Left lung (tissue), 10 donors: Measurements from ENCODE around the gene ADAMTS8. TPM values are rescaled to one million over a fixed set of nuclear protein-coding genes. Genes with fewer than 3 reads are reported as not detected.
A peak's percentile ranks its signal among the peaks of the same experiment; 100 is the strongest.

Experiments used
- ATAC-seq: fragments of 200-7000 bp; cut with Tn5 transposase; one replicate; pipeline ENCODE4 v1.9.1; 2020; ENCODE audit warnings: moderate library complexity
- DNase-seq, 4 donors: peaks; one replicate each; pipeline ENCODE4 v3.0.0-alpha.2; 2013 to 2020
- H3K27ac ChIP-seq, 2 donors: fragments of 200-600 bp; sonication (generic) in 1 of 2; one replicate each; pipeline versions ENCODE4 v1.5.0 to v1.8.0; 2020 to 2021
- H3K27me3 ChIP-seq, 2 donors: fragments of 200-600 bp; sonication (generic) in 1 of 2; one replicate each; pipeline versions ENCODE4 v1.5.0 to v1.8.0; 2020 to 2021
- H3K36me3 ChIP-seq, 2 donors: fragments of 200-600 bp; sonication (generic) in 1 of 2; one replicate each; pipeline versions ENCODE4 v1.5.0 to v1.8.0; 2020 to 2021
- H3K4me1 ChIP-seq, 2 donors: fragments of 200-600 bp; one replicate each; pipeline ENCODE4 v1.8.0; 2021
- H3K4me3 ChIP-seq, 2 donors: fragments of 200-600 bp; sonication (generic) in 1 of 2; one replicate each; pipeline versions ENCODE4 v1.5.0 to v1.8.0; 2020 to 2021; ENCODE audit warnings: mild to moderate bottlenecking in 1 of 2
- H3K9me3 ChIP-seq, 2 donors: fragments of 200-600 bp; sonication (generic) in 1 of 2; one replicate each; pipeline versions ENCODE4 v1.5.0 to v1.8.0; 2020 to 2021
- intact Hi-C, 2 donors: fragments of 100-400 bp; cut with DNase I; formaldehyde crosslinking; loops; one replicate each; pipeline versions ENCODE4 v1.11.2 to v1.14.2; 2022
- polyA plus RNA-seq, 6 donors: library from polyadenylated mRNA; unstranded; fragments of 120-200 nt; gene quantifications; one replicate each; pipeline ENCODE4 v1.2.1, GENCODE V29; 2013; ENCODE audit not compliant: insufficient read length in 6 of 6
- total RNA-seq, 2 donors: library from RNA; stranded (reverse); fragmentation: NEBNext Ultra II Directional; extraction: Animal tissue kit (Norgen Biotek cat#: 25700); gene quantifications; one replicate each; pipeline ENCODE4 v1.2.1, GENCODE V29; 2021
- TF ChIP-seq, protein P1 (sequence below), 2 donors: fragments of 200-600 bp; sonication (generic) in 1 of 2; IDR thresholded peaks; one replicate each; pipeline versions ENCODE4 v1.5.0 to v1.8.0; 2021; ENCODE audit warnings: antibody characterized with exemption in 2 of 2
- donor health status: DM: no; HTN: yes; CAD: no.
- donor health status: DM: no; HTN: no; CAD: no.

The ADAMTS8 gene
- total and polyA plus RNA-seq, 8 donors: 1.2 to 48.5 (median 5.3) TPM

GRCh38 chr11:130434521-130435223 is 6.3 kb upstream of the ADAMTS8 start:
- Histone ChIP-seq H3K36me3 (no peaks in the 10 kb centered on the region), H3K27me3 (peaks cover 7 to 29% of the 10 kb centered on the region in 2 donors), H3K9me3 (no peaks in the 10 kb centered on the region), H3K4me1 (no peaks in the 10 kb centered on the region), H3K4me3 (peak overlapping the region; percentile 35 to 44), H3K27ac (peak overlapping the region; percentile 31 to 40)
- TF ChIP-seq, protein P1, sequence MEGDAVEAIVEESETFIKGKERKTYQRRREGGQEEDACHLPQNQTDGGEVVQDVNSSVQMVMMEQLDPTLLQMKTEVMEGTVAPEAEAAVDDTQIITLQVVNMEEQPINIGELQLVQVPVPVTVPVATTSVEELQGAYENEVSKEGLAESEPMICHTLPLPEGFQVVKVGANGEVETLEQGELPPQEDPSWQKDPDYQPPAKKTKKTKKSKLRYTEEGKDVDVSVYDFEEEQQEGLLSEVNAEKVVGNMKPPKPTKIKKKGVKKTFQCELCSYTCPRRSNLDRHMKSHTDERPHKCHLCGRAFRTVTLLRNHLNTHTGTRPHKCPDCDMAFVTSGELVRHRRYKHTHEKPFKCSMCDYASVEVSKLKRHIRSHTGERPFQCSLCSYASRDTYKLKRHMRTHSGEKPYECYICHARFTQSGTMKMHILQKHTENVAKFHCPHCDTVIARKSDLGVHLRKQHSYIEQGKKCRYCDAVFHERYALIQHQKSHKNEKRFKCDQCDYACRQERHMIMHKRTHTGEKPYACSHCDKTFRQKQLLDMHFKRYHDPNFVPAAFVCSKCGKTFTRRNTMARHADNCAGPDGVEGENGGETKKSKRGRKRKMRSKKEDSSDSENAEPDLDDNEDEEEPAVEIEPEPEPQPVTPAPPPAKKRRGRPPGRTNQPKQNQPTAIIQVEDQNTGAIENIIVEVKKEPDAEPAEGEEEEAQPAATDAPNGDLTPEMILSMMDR (IDR thresholded peaks at IDR 0.05): peak; percentile 85
- ATAC-seq: peak; percentile 97
- intact Hi-C loops: loop anchor here in 1 of 2 donors (10.0 kb wide), 1 partner anchor 430 kb away; no protein-coding TSS in a partner anchor
- peak in 3 of 4 donors; percentile 74 to 90 (median 88) for DNase-seq

DNA sequence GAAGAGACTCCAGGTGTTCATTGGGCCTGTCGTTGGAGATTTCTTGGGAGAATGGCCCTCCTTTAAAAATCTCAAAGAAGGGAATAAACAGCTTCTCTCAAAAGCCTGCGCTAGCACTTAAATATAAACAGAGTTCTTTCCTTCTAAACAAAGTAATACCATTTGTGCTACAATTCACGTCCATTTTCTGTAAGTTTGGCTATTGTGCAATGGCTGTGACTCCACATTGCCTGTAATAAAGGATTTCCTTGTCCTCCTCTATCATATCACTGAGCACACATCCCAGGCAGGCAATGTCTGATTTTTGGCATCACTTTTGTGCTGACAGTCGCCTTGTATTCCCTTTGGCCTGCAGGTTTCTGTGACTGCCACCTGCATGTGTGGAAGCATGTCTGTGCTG is 4.9 kb upstream of the ADAMTS8 start:
- Histone ChIP-seq H3K4me3 (no peak overlapping the region), H3K36me3 (no peaks in the 10 kb centered on the region)
- intact Hi-C loops: loop anchor here in 1 of 2 donors (10.0 kb wide), 1 partner anchor 431 kb away; no protein-coding TSS in a partner anchor

GRCh38 chr11:130431801-130432200 is 3.4 kb upstream of the ADAMTS8 start:
- H3K4me3 ChIP-seq: no peak overlapping the region
- ATAC-seq (no peak), DNase-seq (no peak)
- no peak overlapping the region for H3K27ac ChIP-seq
- H3K27me3 ChIP-seq: peaks cover 28 to 58% of the 10 kb centered on the region in 2 donors
- intact Hi-C loops: loop anchor here in 1 of 2 donors (10.0 kb wide), 1 partner anchor 433 kb away; no protein-coding TSS in a partner anchor
- TF ChIP-seq, protein P1 (IDR thresholded peaks at IDR 0.05): no peak
- H3K9me3 ChIP-seq: no peaks in the 10 kb centered on the region
- no peaks in the 10 kb centered on the region for H3K36me3 ChIP-seq
- peaks cover 3 to 14% of the 10 kb centered on the region in 2 donors for H3K4me1 ChIP-seq

More for the DNA sequence above, 4.9 kb upstream of the ADAMTS8 start:
- H3K27ac ChIP-seq: no peak overlapping the region
- H3K4me1 ChIP-seq: peaks cover 0 to 4% of the 10 kb centered on the region in 2 donors
- ATAC-seq: no peak
- DNase-seq: no peak
- peaks cover 16 to 43% of the 10 kb centered on the region in 2 donors for H3K27me3 ChIP-seq
- TF ChIP-seq, protein P1 (IDR thresholded peaks at IDR 0.05): no peak
- H3K9me3 ChIP-seq: no peaks in the 10 kb centered on the region

DNA sequence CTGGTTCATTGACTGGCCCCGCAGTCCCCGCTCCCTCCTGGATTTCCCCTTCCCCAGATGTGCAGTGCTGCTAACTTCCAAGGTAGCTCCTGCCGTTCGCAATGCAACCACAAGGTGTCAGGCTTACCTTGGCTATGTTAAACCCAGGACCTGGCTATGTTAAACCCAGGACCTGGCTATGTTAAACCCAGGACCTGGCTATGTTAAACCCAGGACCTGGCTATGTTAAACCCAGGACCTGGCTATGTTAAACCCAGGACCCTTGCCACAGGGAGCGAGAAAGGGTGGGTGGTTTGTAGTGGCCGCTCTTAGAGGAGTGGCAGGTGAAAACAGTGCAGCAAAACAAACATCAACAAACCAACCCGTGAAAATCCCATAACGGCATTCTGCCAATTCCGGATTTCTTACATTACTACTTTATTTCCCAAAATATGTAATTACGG is 2.9 kb upstream of the ADAMTS8 start:
- H3K27me3 ChIP-seq: peaks cover 32 to 63% of the 10 kb centered on the region in 2 donors
- no peaks in the 10 kb centered on the region for H3K36me3 ChIP-seq
- intact Hi-C loops: loop anchor here in 1 of 2 donors (10.0 kb wide), 1 partner anchor 433 kb away; no protein-coding TSS in a partner anchor
- TF ChIP-seq, protein P1 (IDR thresholded peaks at IDR 0.05): peak; percentile 38 to 52
- no peak overlapping the region for H3K27ac ChIP-seq
- peaks cover 3 to 14% of the 10 kb centered on the region in 2 donors for H3K4me1 ChIP-seq
- H3K4me3 ChIP-seq: no peak overlapping the region
- DNase-seq (peak in 2 of 4 donors; percentile 63 to 82), ATAC-seq (peak; percentile 60)
- no peaks in the 10 kb centered on the region for H3K9me3 ChIP-seq

DNA sequence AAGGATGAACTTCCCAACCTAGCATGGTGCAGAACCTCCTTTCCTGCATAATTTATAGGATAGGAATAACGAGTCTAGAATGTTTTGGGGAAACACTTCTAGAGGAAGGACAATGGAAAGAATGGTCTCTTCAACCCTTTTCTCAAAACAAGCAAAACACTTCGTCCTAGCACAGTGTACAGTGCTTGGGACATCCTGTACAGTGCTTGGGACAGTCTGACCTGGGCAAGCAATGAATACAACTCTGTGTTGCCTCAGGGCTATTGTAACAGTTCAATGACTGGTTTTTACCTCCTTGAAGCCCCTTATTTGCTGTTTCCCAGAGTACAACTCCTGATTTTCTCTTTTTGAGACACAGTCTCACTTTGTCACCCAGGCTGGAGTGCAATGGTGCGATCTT is 1.6 kb upstream of the ADAMTS8 start:
- peaks cover 3 to 14% of the 10 kb centered on the region in 2 donors for H3K4me1 ChIP-seq
- TF ChIP-seq, protein P1 (IDR thresholded peaks at IDR 0.05): no peak
- H3K27me3 ChIP-seq: peaks cover 37 to 76% of the 10 kb centered on the region in 2 donors
- no peaks in the 10 kb centered on the region for H3K36me3 ChIP-seq
- no peaks in the 10 kb centered on the region for H3K9me3 ChIP-seq
- ATAC-seq: no peak
- H3K27ac ChIP-seq: no peak overlapping the region
- intact Hi-C loops: loop anchor here (10.0 kb wide), 2 partner anchors 215 to 435 kb away; no protein-coding TSS in a partner anchor
- H3K4me3 ChIP-seq: no peak overlapping the region
- no peak for DNase-seq
